Measurements from ENCODE around the gene MYO15A.

DNA sequence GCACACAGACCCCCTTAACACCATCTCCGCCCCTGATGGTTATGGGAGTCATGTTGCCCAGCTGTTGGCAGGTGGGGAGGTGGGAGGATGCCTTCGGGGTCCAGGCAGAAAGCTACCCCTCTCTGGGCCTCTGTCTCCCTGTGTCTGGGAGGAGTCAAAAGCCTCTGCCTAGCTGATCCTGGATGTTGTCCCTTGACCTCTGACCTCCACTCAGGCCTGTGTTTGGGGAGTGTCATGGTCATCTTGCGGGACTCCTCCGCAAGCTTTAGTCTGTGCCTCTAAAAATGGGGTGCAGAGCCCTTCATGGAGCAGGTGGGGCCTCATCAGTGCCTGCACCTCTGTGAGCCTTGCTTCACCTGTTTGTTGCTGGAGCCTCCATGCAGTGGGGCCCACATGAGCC, 120.7 kb downstream of the MYO15A start:
- TF ChIP-seq, protein P1, sequence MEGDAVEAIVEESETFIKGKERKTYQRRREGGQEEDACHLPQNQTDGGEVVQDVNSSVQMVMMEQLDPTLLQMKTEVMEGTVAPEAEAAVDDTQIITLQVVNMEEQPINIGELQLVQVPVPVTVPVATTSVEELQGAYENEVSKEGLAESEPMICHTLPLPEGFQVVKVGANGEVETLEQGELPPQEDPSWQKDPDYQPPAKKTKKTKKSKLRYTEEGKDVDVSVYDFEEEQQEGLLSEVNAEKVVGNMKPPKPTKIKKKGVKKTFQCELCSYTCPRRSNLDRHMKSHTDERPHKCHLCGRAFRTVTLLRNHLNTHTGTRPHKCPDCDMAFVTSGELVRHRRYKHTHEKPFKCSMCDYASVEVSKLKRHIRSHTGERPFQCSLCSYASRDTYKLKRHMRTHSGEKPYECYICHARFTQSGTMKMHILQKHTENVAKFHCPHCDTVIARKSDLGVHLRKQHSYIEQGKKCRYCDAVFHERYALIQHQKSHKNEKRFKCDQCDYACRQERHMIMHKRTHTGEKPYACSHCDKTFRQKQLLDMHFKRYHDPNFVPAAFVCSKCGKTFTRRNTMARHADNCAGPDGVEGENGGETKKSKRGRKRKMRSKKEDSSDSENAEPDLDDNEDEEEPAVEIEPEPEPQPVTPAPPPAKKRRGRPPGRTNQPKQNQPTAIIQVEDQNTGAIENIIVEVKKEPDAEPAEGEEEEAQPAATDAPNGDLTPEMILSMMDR (conservative IDR thresholded peaks at IDR 0.05; ENCODE audit: low read depth, low read length) = no peak
- TF ChIP-seq RAD21 (IDR thresholded peaks at IDR 0.05; ENCODE audit: low read length) = no peak
- no peak for TF ChIP-seq POLR2A (IDR thresholded peaks at IDR 0.05; ENCODE audit: low read depth, low read length)
- TF ChIP-seq SMC3 (IDR thresholded peaks at IDR 0.05; ENCODE audit: low read depth, low read length) = no peak
- no peak for TF ChIP-seq NFE2L2 (IDR thresholded peaks at IDR 0.05; ENCODE audit: low read depth, low read length)
- no peak for TF ChIP-seq MAFK (IDR thresholded peaks at IDR 0.05; ENCODE audit: low read depth, low read length)
- TF ChIP-seq, protein P2, sequence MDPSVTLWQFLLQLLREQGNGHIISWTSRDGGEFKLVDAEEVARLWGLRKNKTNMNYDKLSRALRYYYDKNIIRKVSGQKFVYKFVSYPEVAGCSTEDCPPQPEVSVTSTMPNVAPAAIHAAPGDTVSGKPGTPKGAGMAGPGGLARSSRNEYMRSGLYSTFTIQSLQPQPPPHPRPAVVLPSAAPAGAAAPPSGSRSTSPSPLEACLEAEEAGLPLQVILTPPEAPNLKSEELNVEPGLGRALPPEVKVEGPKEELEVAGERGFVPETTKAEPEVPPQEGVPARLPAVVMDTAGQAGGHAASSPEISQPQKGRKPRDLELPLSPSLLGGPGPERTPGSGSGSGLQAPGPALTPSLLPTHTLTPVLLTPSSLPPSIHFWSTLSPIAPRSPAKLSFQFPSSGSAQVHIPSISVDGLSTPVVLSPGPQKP (IDR thresholded peaks at IDR 0.05; ENCODE audit: borderline replicate concordance, low read depth, low read length) = no peak
- TF ChIP-seq, protein P3, sequence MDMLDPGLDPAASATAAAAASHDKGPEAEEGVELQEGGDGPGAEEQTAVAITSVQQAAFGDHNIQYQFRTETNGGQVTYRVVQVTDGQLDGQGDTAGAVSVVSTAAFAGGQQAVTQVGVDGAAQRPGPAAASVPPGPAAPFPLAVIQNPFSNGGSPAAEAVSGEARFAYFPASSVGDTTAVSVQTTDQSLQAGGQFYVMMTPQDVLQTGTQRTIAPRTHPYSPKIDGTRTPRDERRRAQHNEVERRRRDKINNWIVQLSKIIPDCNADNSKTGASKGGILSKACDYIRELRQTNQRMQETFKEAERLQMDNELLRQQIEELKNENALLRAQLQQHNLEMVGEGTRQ (IDR thresholded peaks at IDR 0.05; ENCODE audit: low read depth, low read length) = no peak
- no peak for TF ChIP-seq CEBPB (IDR thresholded peaks at IDR 0.05; ENCODE audit: low read depth, low read length)
- no peak for TF ChIP-seq RFX5 (IDR thresholded peaks at IDR 0.05; ENCODE audit: low read depth, low read length)
- TF ChIP-seq MAZ (IDR thresholded peaks at IDR 0.05; ENCODE audit: borderline replicate concordance, low read depth, low read length) = no peak
- no peak for TF ChIP-seq FOS (IDR thresholded peaks at IDR 0.05; ENCODE audit: low read depth, low read length)
- no peak for TF ChIP-seq MXI1 (IDR thresholded peaks at IDR 0.05; ENCODE audit: borderline replicate concordance, low read depth, low read length)
